Heart right ventricle (tissue), 16 donors: ENCODE data around the gene PIK3CB. TPM values are rescaled to one million over a fixed set of nuclear protein-coding genes. Genes with fewer than 3 reads are reported as not detected.

Experiments used
- ATAC-seq, 8 donors: fragments of 200-7000 bp; cut with Tn5 transposase; one replicate each; pipeline ENCODE4 v1.9.1; 2020; ENCODE audit warnings: mild to moderate bottlenecking in 8 of 8, moderate library complexity in 8 of 8, moderate number of reproducible peaks in 1 of 8
- DNase-seq, 2 donors: peaks; one replicate each; pipeline ENCODE4 v3.0.0-alpha.2; 2020
- H3K27ac ChIP-seq, 10 donors: fragments of 200-600 bp; sonication (generic) in 2 of 10; one replicate each; pipeline versions ENCODE4 v1.5.0 to v1.8.0; 2020 to 2022; ENCODE audit warnings: mild to moderate bottlenecking in 3 of 10
- H3K27me3 ChIP-seq, 7 donors: fragments of 200-600 bp; one replicate each; pipeline ENCODE4 v1.8.0; 2021 to 2022; ENCODE audit warnings: mild to moderate bottlenecking in 2 of 7
- H3K36me3 ChIP-seq, 9 donors: fragments of 200-600 bp; sonication (generic) in 1 of 9; one replicate each; pipeline versions ENCODE4 v1.5.0 to v1.8.0; 2020 to 2022; ENCODE audit warnings: mild to moderate bottlenecking in 2 of 9
- H3K4me1 ChIP-seq, 9 donors: fragments of 200-600 bp; sonication (generic) in 1 of 9; one replicate each; pipeline versions ENCODE4 v1.5.0 to v1.8.0; 2020 to 2022; ENCODE audit warnings: mild to moderate bottlenecking in 4 of 9
- H3K4me3 ChIP-seq, 10 donors: fragments of 200-600 bp; sonication (generic) in 2 of 10; one replicate each; pipeline versions ENCODE4 v1.5.0 to v1.8.0; 2020 to 2022; ENCODE audit warnings: mild to moderate bottlenecking in 7 of 10, moderate library complexity in 2 of 10
- H3K9me3 ChIP-seq, 11 donors: fragments of 200-600 bp in 10 of 11; sonication (generic) in 2 of 11; one replicate each; pipeline versions ENCODE4 v1.5.0 to v1.8.0; 2013 to 2022; ENCODE audit warnings: mild to moderate bottlenecking in 2 of 11, control low read depth in 1 of 11, moderate library complexity in 1 of 11
- CTCF ChIP-seq, 9 donors: fragments of 200-600 bp; sonication (generic) in 2 of 9; IDR thresholded peaks; one replicate each; pipeline versions ENCODE4 v1.5.0 to v1.8.0; 2021 to 2022; ENCODE audit warnings: antibody characterized with exemption in 9 of 9, mild to moderate bottlenecking in 5 of 9, moderate library complexity in 1 of 9
- WGBS, 2 donors: extraction: QIAGEN DNeasy Blood & Tissue Kit; methylation state at CpG; one replicate each; pipeline ENCODE4 v1.1.7; 2013; ENCODE audit warnings: inconsistent platforms in 1 of 2; 5-methylcytosine and 5-hydroxymethylcytosine counted together
- intact Hi-C, 10 donors: fragments of 100-400 bp; cut with DNase I; formaldehyde crosslinking; loops; one replicate each; pipeline versions ENCODE4 v1.11.1 to v1.14.2; 2022
- polyA plus RNA-seq, 2 donors: library from polyadenylated mRNA; stranded (reverse); fragments of 200-250 nt; gene quantifications; one replicate each; pipeline ENCODE4 v1.2.3, GENCODE V29; 2013
- total RNA-seq, 10 donors: library from RNA; stranded (reverse); fragmentation: NEBNext Ultra II Directional in 3 of 10; extraction: Animal tissue kit (Norgen Biotek cat#: 25700) in 3 of 10; gene quantifications; one replicate each; pipeline versions ENCODE4 v1.2.1 to v1.2.4, GENCODE V29; 2021 to 2023
- donor health status: Arrhythmogenic right ventricular cardiomyopathy.
- donor health status: ischemic (EF 13 %, LVEDD 7.1; RV severe dilation, severe dysfunction).
- donor health status: healthy with polysubstance abuse.
- donor health status: DM: no; HTN: yes; CAD: no.
- donor health status: DM: no; HTN: no; CAD: no.
- donor health status: ischemic (EF 25% LVEDD 6.9; RV normal size, moderate dysfunction).
- donor health status: ischemic (EF 25% LVEDD 5.7; RV mildly dilated, moderate dysfunction).
- donor health status: healthy.
- donor health status: DM: yes; HTN: yes; CAD: no.
- donor health status: Ischemic cardiomyopathy.
- donor health status: ischemic (EF 35%, LVEDD 5.7; RV mildly dilated, moderate dysfunction).
- donor health status: nonischemic (EF 11% LVEDD 7.7; RV severe dilation, severe dysfunction).
- donor health status: DM: yes; HTN: yes; CAD: no.
- donor health status: PGD.
- donor health status: ischemic (EF 29% LVEDD 5.4; RV normal size, mild dysfunction).
- donor health status: nonischemic (EF 23%, LVEDD 6.1; RV moderate dilation, normal function).

PIK3CB gene
- total and polyA plus RNA-seq, 12 donors: 8.1 to 45.7 (median 29.3) TPM

GRCh38 chr3:138678874-138679392 lies 155.8 kb downstream of the PIK3CB start:
- WGBS, 2 donors: 91% methylated on average over 5 of the region's 5 CpGs
- H3K36me3 ChIP-seq: peaks cover 0 to 97% (median 32%) of the 10 kb centered on the region in 9 donors

GRCh38 chr3:138678086-138678485 lies 156.6 kb downstream of the PIK3CB start:
- 98 to 100% methylated on average over 1 of the region's 1 CpG for WGBS, 2 donors
- Histone ChIP-seq H3K4me1 (peaks cover 0 to 5% (median 0%) of the 10 kb centered on the region in 9 donors), H3K9me3 (peaks cover 0 to 30% (median 14%) of the 10 kb centered on the region in 11 donors), H3K27ac (no peak overlapping the region), H3K36me3 (peaks cover 0 to 89% (median 28%) of the 10 kb centered on the region in 9 donors), H3K27me3 (no peaks in the 10 kb centered on the region), H3K4me3 (no peak overlapping the region)
- DNase-seq (no peak), ATAC-seq (no peak)
- intact Hi-C loops: loop anchor here in 2 of 10 donors (10.0 kb wide), 1 partner anchor 63 kb away; no protein-coding TSS in a partner anchor
- no peak for TF ChIP-seq CTCF (IDR thresholded peaks at IDR 0.05)

More at GRCh38 chr3:138678874-138679392, 155.8 kb downstream of the PIK3CB start:
- ATAC-seq (no peak), DNase-seq (no peak)
- no peak for TF ChIP-seq CTCF (IDR thresholded peaks at IDR 0.05)
- Histone ChIP-seq H3K27ac (no peak overlapping the region), H3K27me3 (no peaks in the 10 kb centered on the region), H3K9me3 (peaks cover 0 to 30% (median 14%) of the 10 kb centered on the region in 11 donors), H3K4me3 (no peak overlapping the region), H3K4me1 (peaks cover 0 to under 1% (median 0%) of the 10 kb centered on the region in 9 donors)
- intact Hi-C loops: loop anchor here in 2 of 10 donors (10.0 kb wide), 1 partner anchor 64 kb away; no protein-coding TSS in a partner anchor

- no peak for ATAC-seq
- Histone ChIP-seq H3K27me3 (no peaks in the 10 kb centered on the region), H3K4me1 (peaks cover 0 to 23% (median 4%) of the 10 kb centered on the region in 9 donors), H3K4me3 (no peak overlapping the region), H3K9me3 (peaks cover 0 to 30% (median 14%) of the 10 kb centered on the region in 11 donors), H3K36me3 (peaks cover 0 to 69% (median 17%) of the 10 kb centered on the region in 9 donors), H3K27ac (no peak overlapping the region)
- TF ChIP-seq CTCF (IDR thresholded peaks at IDR 0.05): no peak
- intact Hi-C loops: loop anchor here in 2 of 10 donors (10.0 kb wide), 1 partner anchor 61 kb away; no protein-coding TSS in a partner anchor
- WGBS, 2 donors: 97 to 98% methylated on average over 1 of the region's 1 CpG
- no peak for DNase-seq
Measured at GRCh38 chr3:138675393-138675792, 159.3 kb downstream of the PIK3CB start.

- ATAC-seq: no peak
Measured at GRCh38 chr3:138673641-138674530, 160.8 kb downstream of the PIK3CB start.

More at GRCh38 chr3:138673641-138674530, 160.8 kb downstream of the PIK3CB start:
- Histone ChIP-seq H3K27me3 (no peaks in the 10 kb centered on the region), H3K4me3 (no peak overlapping the region), H3K9me3 (peaks cover 0 to 30% (median 14%) of the 10 kb centered on the region in 11 donors), H3K4me1 (peaks cover 0 to 26% (median 4%) of the 10 kb centered on the region in 9 donors), H3K27ac (no peak overlapping the region), H3K36me3 (peaks cover 0 to 63% (median 17%) of the 10 kb centered on the region in 9 donors)
- TF ChIP-seq CTCF (IDR thresholded peaks at IDR 0.05): no peak
- intact Hi-C loops: loop anchor here in 2 of 10 donors (10.0 kb wide), 1 partner anchor 59 kb away; no protein-coding TSS in a partner anchor
- 63 to 71% methylated on average over 4 of the region's 4 CpGs for WGBS, 2 donors
- no peak for DNase-seq
